PFSK-1 (cell line): ENCODE results near the gene MIOS.

Source experiments
- POLR2AphosphoS5 ChIP-seq: IDR thresholded peaks from 2 replicates; pipeline ENCODE4 v1.6.1; 2012; ENCODE audit warnings: low read depth, mild to moderate bottlenecking, control low read depth, low read length, moderate library complexity
- REST ChIP-seq, 2 experiments: IDR thresholded peaks; 2 replicates each; pipeline versions ENCODE4 v1.6.1 to v1.8.0; 2011 to 2012; ENCODE audit warnings: low read depth in 2 of 2, low read length in 2 of 2, control low read depth in 1 of 2, inconsistent platforms in 1 of 2, mild to moderate bottlenecking in 1 of 2, moderate library complexity in 1 of 2; ENCODE audit not compliant: insufficient read depth in 1 of 2
- SIN3A ChIP-seq: IDR thresholded peaks from 2 replicates; pipeline ENCODE4 v1.6.1; 2012; ENCODE audit warnings: mild to moderate bottlenecking, low read length, moderate library complexity, borderline replicate concordance; ENCODE audit not compliant: insufficient read depth
- TAF1 ChIP-seq: IDR thresholded peaks from 2 replicates; pipeline ENCODE4 v1.6.1; 2012; ENCODE audit warnings: low read length, control low read depth, borderline replicate concordance; ENCODE audit not compliant: insufficient read depth

- no peak for TF ChIP-seq POLR2AphosphoS5
- no peak for TF ChIP-seq TAF1
- TF ChIP-seq SIN3A = no peak
- TF ChIP-seq REST (IDR thresholded peaks at IDR 0.05; ENCODE audit: insufficient read depth in 1 of 2, low read depth in 2 of 2, low read length in 2 of 2) = no peak
These were observed 12.7 kb upstream of the MIOS start for GRCh38 chr7:7554021-7554432.
